Tibial nerve (tissue), 4 donors: Measurements from ENCODE around the gene SKOR1.

Experiments
- CTCF ChIP-seq, 5 experiments: fragments of 200-600 bp in 3 of 5; fragments of 450-650 bp in 2 of 5; sonication (generic) in 3 of 5; IDR thresholded peaks; one replicate each; pipeline ENCODE4 v1.5.1; 2016 to 2019; ENCODE audit warnings: antibody characterized with exemption in 5 of 5, mild to moderate bottlenecking in 3 of 5, moderate library complexity in 2 of 5
- EP300 ChIP-seq, 2 donors: sonication (generic); formaldehyde crosslinking; IDR thresholded peaks; one replicate each; pipeline ENCODE4 v1.6.1; 2017; ENCODE audit warnings: antibody characterized with exemption in 2 of 2, mild to moderate bottlenecking in 1 of 2
- POLR2A ChIP-seq, 2 donors: fragments of 450-650 bp; IDR thresholded peaks; one replicate each; pipeline ENCODE4 v1.6.1; 2017; ENCODE audit warnings: antibody characterized with exemption in 2 of 2, mild to moderate bottlenecking in 2 of 2, moderate library complexity in 2 of 2

DNA sequence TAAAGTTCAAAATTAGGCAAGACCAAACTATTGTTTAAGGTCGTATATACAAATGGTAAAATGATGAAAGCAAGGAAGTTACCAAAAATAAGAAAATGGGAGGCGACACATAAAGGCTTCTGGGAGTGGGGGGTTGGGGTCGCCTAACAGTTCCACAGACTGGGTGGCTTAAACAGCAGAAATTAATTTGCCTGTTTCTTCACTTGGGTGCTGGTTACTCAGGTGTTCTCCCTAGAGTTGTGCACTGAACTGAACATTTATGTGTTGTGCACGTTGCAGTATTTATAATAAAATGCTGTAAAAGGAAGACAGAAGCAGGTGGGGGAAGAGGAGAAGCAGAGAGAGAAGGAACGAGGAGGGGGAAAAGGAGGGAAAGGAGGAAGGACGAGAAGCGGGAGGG lies 25.0 kb downstream of the SKOR1 start:
- TF ChIP-seq CTCF (IDR thresholded peaks at IDR 0.05) = no peak
- TF ChIP-seq POLR2A (IDR thresholded peaks at IDR 0.05) = no peak
- no peak for TF ChIP-seq EP300 (IDR thresholded peaks at IDR 0.05)
